ENCODE data around the gene CENATAC.
"Not testable (repeated sequence)": the region's sequence is repeated elsewhere in the genome, so short reads cannot be mapped to it uniquely, and the experiment has no call there.

GRCh38 chr11:118991486-118992038, 6.4 kb upstream of the CENATAC start:
- not testable (repeated sequence) for TF ChIP-seq CTCF (conservative IDR thresholded peaks at IDR 0.05; ENCODE audit: low read length); EZH2phosphoT487 (IDR thresholded peaks at IDR 0.05; ENCODE audit: borderline replicate concordance, low read depth, low read length)
